IPS DF 4.7 (cell line): Measurements from ENCODE around the gene MRGPRX2.

Experiments
- DNase-seq: peaks from one replicate; pipeline ENCODE4 v3.0.0-alpha.2; 2013; ENCODE audit warnings: low spot score; ENCODE audit errors: extremely low read depth

Gene MRGPRX2

GRCh38 chr11:19012636-19013035 lies 47.9 kb downstream of the MRGPRX2 start:
- DNase-seq: no peak
